Keratinocyte (primary cell): ENCODE measurements around the gene VWC2L.

ENCODE experiments used
- EZH2 ChIP-seq: IDR thresholded peaks from one replicate; pipeline ENCODE4 v1.6.1; 2012; ENCODE audit warnings: inconsistent platforms, mild to moderate bottlenecking, low read length, moderate library complexity
- TF ChIP-seq, protein P1 (sequence below), 3 experiments: IDR thresholded peaks in 1 of 3; conservative IDR thresholded peaks in 1 of 3; optimal IDR thresholded peaks in 1 of 3; 2 replicates in 2 of 3; 3 replicates in 1 of 3; pipeline versions ENCODE3 to v1.5.1; 2011; ENCODE audit warnings: low read length in 3 of 3, mild to moderate bottlenecking in 3 of 3, moderate library complexity in 2 of 3, control low read depth in 1 of 3, inconsistent platforms in 1 of 3; ENCODE audit not compliant: insufficient read depth in 2 of 3; ENCODE audit errors: extremely low read depth in 1 of 3

DNA sequence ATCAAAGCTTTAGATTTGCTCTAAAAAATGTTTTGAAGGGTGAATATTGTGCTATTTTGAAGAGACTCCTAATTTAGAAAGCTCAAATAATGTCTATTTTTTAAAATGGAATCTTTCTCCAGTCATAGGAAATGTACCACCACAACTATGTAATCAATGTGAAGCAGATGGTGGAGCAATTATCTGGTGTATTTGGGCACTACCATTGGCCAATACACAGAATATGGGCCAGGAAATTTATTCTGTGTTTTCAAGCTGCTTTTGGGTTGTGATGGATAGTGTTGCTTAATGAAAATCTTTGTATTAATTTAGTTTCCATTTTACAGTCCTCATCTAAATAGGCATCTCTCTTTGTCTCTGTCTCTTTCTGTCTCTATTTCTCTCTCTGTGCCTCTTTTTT lies 17.1 kb upstream of the VWC2L start:
- TF ChIP-seq, protein P1, sequence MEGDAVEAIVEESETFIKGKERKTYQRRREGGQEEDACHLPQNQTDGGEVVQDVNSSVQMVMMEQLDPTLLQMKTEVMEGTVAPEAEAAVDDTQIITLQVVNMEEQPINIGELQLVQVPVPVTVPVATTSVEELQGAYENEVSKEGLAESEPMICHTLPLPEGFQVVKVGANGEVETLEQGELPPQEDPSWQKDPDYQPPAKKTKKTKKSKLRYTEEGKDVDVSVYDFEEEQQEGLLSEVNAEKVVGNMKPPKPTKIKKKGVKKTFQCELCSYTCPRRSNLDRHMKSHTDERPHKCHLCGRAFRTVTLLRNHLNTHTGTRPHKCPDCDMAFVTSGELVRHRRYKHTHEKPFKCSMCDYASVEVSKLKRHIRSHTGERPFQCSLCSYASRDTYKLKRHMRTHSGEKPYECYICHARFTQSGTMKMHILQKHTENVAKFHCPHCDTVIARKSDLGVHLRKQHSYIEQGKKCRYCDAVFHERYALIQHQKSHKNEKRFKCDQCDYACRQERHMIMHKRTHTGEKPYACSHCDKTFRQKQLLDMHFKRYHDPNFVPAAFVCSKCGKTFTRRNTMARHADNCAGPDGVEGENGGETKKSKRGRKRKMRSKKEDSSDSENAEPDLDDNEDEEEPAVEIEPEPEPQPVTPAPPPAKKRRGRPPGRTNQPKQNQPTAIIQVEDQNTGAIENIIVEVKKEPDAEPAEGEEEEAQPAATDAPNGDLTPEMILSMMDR (optimal IDR thresholded peaks at IDR 0.05 in 1 of 3, IDR thresholded peaks at IDR 0.05 in 1 of 3, conservative IDR thresholded peaks at IDR 0.05 in 1 of 3; ENCODE audit: extremely low read depth in 1 of 3, insufficient read depth in 2 of 3, low read length in 3 of 3): no peak
- TF ChIP-seq EZH2: no peak
